Skeletal muscle tissue (tissue), 4 donors: ENCODE measurements around the gene FCHSD2. TPM values are rescaled to one million over a fixed set of nuclear protein-coding genes. Genes with fewer than 3 reads are reported as not detected.

Experiments used
- H3K27ac ChIP-seq: one replicate; pipeline ENCODE4 v1.7.0; 2013; ENCODE audit warnings: mild to moderate bottlenecking, low read depth, low read length, inconsistent platforms
- H3K27me3 ChIP-seq, 3 donors: one replicate each; pipeline ENCODE4 v1.7.0; 2013; ENCODE audit warnings: low read length in 3 of 3; ENCODE audit not compliant: control insufficient read depth in 3 of 3, insufficient read depth in 3 of 3
- H3K36me3 ChIP-seq, 3 donors: one replicate each; pipeline ENCODE4 v1.7.0; 2013; ENCODE audit warnings: low read length in 3 of 3; ENCODE audit not compliant: control insufficient read depth in 3 of 3, insufficient read depth in 3 of 3
- H3K4me1 ChIP-seq, 3 donors: one replicate each; pipeline ENCODE4 v1.7.0; 2013; ENCODE audit warnings: low read length in 3 of 3, mild to moderate bottlenecking in 3 of 3; ENCODE audit not compliant: control insufficient read depth in 3 of 3, insufficient read depth in 3 of 3
- H3K4me3 ChIP-seq, 3 donors: one replicate each; pipeline ENCODE4 v1.7.0; 2013; ENCODE audit warnings: low read length in 3 of 3
- H3K9ac ChIP-seq, 3 donors: one replicate each; pipeline ENCODE4 v1.7.0; 2013; ENCODE audit warnings: low read length in 3 of 3, mild to moderate bottlenecking in 3 of 3, moderate library complexity in 2 of 3, low read depth in 1 of 3
- H3K9me3 ChIP-seq, 3 donors: one replicate each; pipeline ENCODE4 v1.7.0; 2013; ENCODE audit warnings: low read length in 3 of 3; ENCODE audit not compliant: control insufficient read depth in 3 of 3
- total RNA-seq: library from RNA; depleted of rRNA; stranded (reverse); fragments of >200 nt; gene quantifications from one replicate; pipeline ENCODE4 v1.2.3, GENCODE V29; 2014
- donor health status: Osteomylitis.

The FCHSD2 gene
- total RNA-seq, 1 donor from 2014 or later = 19.8 TPM

DNA sequence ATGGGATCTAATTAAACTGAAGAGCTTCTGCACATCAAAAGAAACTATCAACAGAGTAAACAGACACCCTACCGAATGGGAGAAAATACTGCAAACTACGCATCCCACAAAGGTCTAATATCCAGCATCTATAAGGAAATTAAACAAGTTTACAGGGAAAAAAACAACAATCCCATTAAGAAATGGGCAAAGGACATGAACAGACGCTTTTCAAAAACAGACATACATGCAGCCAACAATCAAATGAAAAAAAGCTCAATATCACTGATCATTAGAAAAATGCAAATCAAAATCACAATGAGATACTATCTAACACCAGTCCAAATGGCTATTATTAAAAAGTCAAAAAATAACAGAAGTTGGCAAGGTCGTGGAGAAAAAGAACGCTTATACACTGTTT is 117.5 kb downstream of the FCHSD2 start:
- H3K4me1 ChIP-seq = no peaks in the 10 kb centered on the region
- no peaks in the 10 kb centered on the region for H3K27me3 ChIP-seq
- H3K9ac ChIP-seq = no peak overlapping the region
- H3K27ac ChIP-seq = no peak overlapping the region
- no peaks in the 10 kb centered on the region for H3K36me3 ChIP-seq
- H3K4me3 ChIP-seq = no peak overlapping the region
- H3K9me3 ChIP-seq = no peaks in the 10 kb centered on the region

DNA sequence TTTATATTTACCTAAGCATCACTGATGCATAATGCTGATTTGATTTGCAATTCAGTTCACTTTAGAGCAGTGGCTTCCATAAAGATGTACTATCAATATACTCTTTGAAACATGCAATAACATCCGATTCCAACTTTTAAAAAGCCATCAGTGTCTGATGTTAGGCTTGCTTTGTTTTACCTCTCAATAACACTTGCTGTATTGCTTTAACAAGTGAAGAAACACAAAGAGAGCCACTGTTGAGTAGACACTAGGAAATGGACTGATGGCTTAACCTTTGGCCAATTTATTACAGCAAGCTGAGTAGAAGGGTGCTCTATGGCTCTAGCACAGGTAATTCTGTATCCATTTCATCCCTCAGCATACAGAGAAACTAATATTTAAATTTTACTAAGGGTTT is 122.1 kb downstream of the FCHSD2 start:
- Histone ChIP-seq H3K27ac (no peak overlapping the region), H3K36me3 (no peaks in the 10 kb centered on the region), H3K9ac (no peak overlapping the region), H3K4me3 (no peak overlapping the region), H3K9me3 (no peaks in the 10 kb centered on the region), H3K27me3 (no peaks in the 10 kb centered on the region), H3K4me1 (no peaks in the 10 kb centered on the region)

DNA sequence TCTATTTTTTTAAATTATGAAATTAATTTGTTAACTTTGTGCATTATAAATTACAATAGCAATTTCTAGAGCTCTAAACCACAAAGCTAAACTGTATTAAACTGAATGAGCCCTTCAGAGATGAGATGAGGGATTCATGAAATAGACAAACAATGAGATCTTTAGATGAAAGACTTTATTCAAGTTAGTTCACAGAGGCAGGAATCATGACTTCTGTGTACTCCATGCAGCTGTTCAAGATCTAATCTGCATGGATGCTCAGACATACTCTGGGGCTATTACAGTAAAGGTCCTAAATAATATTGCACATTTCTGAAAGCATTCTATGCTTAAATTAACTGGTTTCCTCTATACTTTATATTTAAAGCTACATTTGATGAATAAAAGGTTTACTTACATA is 122.7 kb downstream of the FCHSD2 start:
- Histone ChIP-seq H3K27me3 (no peaks in the 10 kb centered on the region), H3K9ac (no peak overlapping the region), H3K4me3 (no peak overlapping the region), H3K36me3 (no peaks in the 10 kb centered on the region), H3K27ac (no peak overlapping the region), H3K4me1 (no peaks in the 10 kb centered on the region), H3K9me3 (no peaks in the 10 kb centered on the region)

DNA sequence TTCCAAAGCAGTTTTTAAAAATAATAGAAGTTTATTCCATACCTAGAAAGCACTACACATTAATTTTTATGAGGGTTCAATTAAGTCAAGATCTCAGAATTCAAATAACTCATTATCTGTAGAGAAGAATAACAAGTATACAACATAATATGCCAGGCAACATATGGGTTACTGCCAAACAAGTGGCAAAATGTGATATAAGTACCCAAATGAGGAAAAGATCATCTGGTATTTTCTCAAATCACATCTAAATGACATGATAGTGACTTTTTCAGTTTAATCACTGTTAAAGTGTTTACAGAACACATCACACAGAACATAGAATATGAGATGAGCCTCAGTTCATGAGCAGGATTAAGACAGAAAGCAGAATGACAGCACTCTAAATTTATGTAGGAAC is 123.3 kb downstream of the FCHSD2 start:
- Histone ChIP-seq H3K4me1 (no peaks in the 10 kb centered on the region), H3K9ac (no peak overlapping the region), H3K36me3 (no peaks in the 10 kb centered on the region)

DNA sequence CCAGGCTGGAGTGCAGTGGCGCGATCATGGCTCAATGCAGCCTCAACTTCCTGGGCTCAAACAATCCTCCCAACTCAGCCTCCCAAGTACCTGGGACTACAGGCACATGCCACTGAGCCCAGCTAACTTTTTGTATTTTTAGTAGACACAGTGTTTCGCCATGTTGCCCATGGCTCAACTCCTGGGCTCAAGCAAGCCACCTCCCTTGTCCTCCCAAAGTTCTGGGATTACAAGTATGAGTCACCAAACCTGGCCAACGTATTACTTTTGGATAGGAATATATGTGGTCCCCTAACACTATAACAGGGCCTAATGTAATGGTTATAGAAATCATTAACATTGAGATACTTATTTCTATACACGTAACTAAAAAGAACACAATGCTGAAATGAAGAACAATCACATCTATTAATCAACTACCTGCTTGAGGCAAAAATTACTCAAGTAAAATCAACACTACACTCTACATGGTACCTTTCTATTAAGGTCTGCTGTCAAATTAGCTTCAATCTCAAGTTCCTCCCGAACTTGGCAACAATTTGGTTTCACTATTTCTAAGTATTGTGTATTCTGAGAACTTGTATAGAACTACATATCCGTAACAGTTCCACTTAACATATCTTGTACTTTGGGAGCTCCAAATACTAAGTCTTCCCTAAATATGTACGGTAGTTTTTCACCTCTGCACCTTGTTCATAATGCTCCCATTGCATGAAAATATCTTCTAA is 124.9 kb downstream of the FCHSD2 start:
- Histone ChIP-seq H3K27me3 (no peaks in the 10 kb centered on the region), H3K9ac (no peak overlapping the region), H3K36me3 (no peaks in the 10 kb centered on the region), H3K4me1 (no peaks in the 10 kb centered on the region), H3K4me3 (no peak overlapping the region), H3K9me3 (no peaks in the 10 kb centered on the region), H3K27ac (no peak overlapping the region)

More for the DNA sequence above, 123.3 kb downstream of the FCHSD2 start:
- H3K4me3 ChIP-seq = no peak overlapping the region
- H3K27me3 ChIP-seq = no peaks in the 10 kb centered on the region
- H3K27ac ChIP-seq = no peak overlapping the region
- H3K9me3 ChIP-seq = no peaks in the 10 kb centered on the region

DNA sequence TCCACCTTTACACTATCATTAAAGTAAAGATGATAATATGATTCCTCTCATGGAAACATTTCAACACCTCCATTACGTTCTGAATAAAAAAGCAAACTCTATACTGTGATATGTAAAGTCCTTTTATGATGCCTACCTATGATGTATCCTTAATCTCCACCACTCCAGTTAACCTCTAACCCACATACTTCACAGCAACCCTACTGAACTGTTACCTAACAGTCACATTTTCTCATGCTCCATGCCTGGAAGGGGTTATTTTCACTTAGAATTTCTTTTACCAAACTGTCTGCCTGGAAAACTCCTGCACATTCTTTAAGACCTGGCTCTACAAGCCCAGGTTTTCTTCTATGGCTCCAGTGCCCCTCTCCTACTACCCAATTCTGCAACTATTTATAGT is 129.1 kb downstream of the FCHSD2 start:
- peaks cover 8 to 10% (median 9%) of the 10 kb centered on the region in 3 donors for H3K36me3 ChIP-seq
- no peaks in the 10 kb centered on the region for H3K9me3 ChIP-seq
- H3K4me1 ChIP-seq = no peaks in the 10 kb centered on the region
- no peak overlapping the region for H3K27ac ChIP-seq
- no peak overlapping the region for H3K9ac ChIP-seq
- no peaks in the 10 kb centered on the region for H3K27me3 ChIP-seq
- no peak overlapping the region for H3K4me3 ChIP-seq

DNA sequence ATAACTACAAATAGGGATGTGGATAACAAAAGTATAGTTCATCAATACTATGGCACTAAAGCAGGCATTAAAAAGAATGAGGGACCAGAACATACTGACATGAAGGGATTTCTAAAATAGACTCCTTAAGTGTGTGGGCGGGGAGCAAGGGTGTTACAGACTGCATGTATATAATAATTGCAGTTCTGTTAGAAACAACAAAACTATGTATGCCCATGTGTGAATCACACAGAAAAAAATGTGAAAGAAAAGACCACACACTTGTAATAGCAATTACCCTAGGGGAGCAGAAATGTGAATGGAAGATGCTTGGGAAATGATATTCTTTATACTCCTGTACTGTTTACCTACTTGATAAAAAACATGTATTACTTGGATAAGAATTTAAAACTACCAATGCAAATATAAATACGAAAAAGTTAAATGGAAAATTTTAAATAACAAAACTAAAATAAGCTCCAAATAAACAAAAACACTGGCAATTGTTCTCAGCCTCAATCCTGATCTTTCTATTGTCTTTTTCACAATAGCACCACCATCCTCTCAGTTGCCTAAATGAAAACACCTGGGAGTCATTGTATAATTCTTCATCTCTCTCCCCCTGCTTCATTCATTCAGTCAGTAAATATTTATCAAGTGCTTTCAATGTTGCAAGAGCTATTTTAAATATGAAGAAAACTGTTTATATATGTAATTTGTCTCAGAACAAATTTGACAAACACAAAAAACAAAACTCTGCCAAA is 129.8 kb downstream of the FCHSD2 start:
- Histone ChIP-seq H3K27me3 (no peaks in the 10 kb centered on the region), H3K4me3 (no peak overlapping the region), H3K27ac (no peak overlapping the region), H3K9me3 (no peaks in the 10 kb centered on the region), H3K36me3 (peaks cover 8 to 10% (median 9%) of the 10 kb centered on the region in 3 donors), H3K4me1 (no peaks in the 10 kb centered on the region), H3K9ac (no peak overlapping the region)

DNA sequence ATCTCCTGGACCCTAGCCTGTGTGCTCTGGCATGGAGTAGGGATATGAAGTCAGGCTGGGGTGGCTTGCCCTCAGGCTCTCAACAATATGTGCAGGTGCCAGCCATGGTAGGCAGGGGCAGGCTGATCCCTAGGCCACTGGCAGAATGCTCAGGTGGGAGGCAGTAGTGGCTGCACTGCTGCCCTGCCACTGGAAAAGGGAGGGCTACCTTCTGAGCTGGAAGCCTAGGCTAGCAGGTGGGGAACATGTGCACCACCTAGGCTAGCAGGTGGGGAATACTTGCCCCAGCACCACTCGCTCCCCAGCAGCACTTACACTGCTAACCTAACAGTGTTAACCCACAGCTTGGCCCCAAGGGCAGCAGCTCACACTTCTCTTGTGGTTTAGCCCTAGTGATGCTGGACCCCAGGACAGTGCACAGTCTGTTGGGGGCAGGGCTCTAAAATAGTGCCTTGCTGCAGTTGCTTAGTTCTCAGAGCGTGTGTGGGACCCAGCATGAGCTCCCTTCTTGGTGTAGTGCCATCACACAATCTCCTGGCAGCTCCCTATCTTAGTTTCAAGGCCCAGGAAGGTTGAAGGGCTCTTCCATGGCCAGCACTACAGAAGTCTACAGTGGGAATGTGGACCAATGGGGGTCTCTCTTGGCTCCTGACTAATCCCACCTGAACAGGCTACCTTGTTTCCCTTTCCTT is 130.8 kb downstream of the FCHSD2 start:
- Histone ChIP-seq H3K27ac (no peak overlapping the region), H3K4me1 (no peaks in the 10 kb centered on the region)

DNA sequence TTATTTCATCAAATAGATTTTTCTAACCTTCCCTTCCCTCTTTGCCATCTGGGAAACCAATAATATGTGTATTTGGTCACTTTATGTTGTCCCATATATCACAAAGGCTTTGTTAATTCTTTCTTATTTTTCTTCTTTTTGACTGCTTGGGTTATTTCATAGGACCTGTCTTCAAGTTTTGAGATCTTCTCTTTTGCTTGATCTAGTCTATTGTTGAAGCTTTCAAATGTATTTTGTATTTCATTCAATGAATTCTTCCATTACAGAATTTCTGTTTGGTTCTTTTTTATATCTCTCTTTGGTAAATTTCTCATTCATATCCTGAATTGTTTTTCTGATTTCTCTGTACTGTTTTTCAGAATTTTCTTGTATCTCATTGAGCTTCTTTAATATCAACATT is 132.1 kb downstream of the FCHSD2 start:
- Histone ChIP-seq H3K9ac (no peak overlapping the region), H3K27ac (no peak overlapping the region), H3K4me1 (no peaks in the 10 kb centered on the region), H3K27me3 (no peaks in the 10 kb centered on the region), H3K9me3 (no peaks in the 10 kb centered on the region), H3K36me3 (peaks cover 8 to 10% (median 9%) of the 10 kb centered on the region in 3 donors), H3K4me3 (no peak overlapping the region)

More for the DNA sequence above, 130.8 kb downstream of the FCHSD2 start:
- Histone ChIP-seq H3K36me3 (peaks cover 8 to 10% (median 9%) of the 10 kb centered on the region in 3 donors), H3K4me3 (no peak overlapping the region), H3K27me3 (no peaks in the 10 kb centered on the region), H3K9me3 (no peaks in the 10 kb centered on the region), H3K9ac (no peak overlapping the region)

DNA sequence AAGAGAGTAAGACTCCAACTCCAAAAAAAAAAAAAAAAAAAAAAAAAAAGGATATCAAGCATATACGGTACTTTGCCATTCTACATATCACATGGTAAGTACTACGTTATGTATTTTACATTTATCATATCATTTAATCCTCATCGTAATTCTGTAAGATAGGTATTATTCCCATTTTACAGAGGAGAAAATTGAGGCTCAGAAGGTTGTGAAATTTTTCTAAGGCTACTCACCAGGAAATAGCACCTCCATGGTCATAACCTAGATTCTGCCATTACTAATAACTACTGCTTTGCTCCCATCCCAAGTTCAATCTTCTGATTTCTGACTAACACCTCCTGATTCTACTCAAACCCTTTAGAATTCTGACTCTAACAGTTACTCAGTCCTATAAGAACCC is 138.0 kb downstream of the FCHSD2 start:
- Histone ChIP-seq H3K27me3 (no peaks in the 10 kb centered on the region), H3K4me3 (no peak overlapping the region), H3K4me1 (no peaks in the 10 kb centered on the region), H3K27ac (no peak overlapping the region), H3K9me3 (no peaks in the 10 kb centered on the region), H3K36me3 (no peaks in the 10 kb centered on the region), H3K9ac (no peak overlapping the region)
